NCI-H524 treated with DMSO at 0.1 percent for 48 hours (cell line): ENCODE measurements around the gene RAB3IL1.

Experiments
- DNase-seq: peaks from one replicate; lab custom pipeline; 2025; lab: John Stamatoyannopoulos, UW

Gene RAB3IL1

DNA sequence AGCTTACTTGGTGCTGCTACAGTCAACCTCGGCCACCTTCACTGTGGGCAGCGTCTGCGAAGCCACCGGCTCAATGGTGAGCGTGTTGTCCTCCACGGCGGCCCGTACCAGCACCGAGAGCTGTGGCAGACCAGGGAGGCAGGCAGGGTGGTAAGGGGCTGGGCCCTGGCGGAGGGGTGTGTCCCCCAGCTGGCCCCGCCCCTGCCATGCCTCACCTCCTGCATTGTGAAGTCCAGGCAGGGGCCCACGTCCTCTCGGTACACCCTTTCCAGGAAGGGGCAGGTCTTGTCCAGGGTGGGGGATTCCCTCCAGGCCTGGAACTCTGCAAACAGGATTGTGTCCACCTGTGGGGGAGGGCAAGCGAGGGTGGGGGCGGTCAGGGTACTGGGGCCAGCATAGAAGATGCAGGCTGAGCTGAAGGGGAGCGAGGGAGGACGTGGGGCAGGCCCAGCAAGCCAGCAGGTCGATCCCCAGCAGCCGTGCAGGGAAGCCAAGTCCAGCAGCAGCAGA lies 12.8 kb downstream of the RAB3IL1 start:
- no peak for DNase-seq

DNA sequence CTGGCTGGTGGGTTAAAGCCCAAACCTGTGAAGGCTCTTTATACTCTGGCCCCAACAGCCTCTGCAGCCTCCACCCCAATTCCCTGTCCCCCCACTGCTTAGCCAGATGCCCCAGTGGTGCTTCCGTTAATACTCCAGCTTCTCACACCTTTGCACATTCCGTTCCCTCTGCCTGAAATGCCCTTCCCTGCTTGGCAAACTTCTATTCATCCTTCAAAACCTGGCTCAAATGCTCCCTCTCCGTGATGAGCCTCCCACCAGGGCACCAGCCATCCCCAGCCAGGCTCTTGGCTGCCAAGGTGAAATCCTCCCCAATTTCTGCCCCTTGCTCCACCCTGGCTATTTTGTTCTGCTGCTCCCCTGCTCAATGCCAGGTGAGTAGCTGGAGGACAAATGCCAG lies 13.5 kb downstream of the RAB3IL1 start:
- no peak for DNase-seq

DNA sequence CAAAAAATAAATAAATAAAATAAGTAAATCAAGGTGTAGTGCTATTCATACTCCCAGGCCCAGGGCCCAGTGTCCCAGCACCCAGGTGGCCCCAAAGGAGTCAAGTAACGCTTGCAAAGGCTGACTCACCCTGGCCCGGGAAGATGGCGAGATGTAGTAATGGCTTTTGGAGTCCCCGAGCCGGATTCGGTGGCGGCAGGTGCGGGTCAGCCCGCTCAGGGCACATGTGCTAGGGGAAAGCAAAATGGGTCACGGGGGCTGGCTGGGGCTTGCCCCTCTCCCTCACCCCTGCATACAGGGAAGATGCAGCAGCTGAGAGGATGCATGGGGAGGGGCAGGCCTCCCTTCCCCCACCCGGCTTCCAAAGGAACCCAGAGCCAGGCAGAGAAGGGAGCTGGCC lies 15.1 kb downstream of the RAB3IL1 start:
- DNase-seq, result no peak

DNA sequence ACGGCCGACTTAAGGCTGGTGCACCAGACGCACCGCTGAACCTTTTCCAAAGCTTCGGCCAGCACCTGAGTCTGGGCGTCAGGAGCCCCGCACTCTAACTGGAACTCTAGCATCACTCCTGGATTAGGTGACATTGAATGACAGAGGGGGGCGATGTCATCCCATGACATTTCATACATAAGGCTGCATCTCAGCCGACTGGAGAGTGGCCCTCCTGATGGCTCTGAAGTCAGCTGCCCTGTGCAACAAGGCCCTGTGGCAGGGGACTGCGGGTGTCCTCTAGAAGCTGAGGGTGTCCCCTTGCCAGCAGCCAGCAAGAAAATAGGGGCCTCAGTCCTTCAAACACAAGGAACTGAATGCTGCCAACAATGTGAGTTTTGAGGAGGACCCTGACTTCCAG lies 16.0 kb downstream of the RAB3IL1 start:
- DNase-seq, result no peak

DNA sequence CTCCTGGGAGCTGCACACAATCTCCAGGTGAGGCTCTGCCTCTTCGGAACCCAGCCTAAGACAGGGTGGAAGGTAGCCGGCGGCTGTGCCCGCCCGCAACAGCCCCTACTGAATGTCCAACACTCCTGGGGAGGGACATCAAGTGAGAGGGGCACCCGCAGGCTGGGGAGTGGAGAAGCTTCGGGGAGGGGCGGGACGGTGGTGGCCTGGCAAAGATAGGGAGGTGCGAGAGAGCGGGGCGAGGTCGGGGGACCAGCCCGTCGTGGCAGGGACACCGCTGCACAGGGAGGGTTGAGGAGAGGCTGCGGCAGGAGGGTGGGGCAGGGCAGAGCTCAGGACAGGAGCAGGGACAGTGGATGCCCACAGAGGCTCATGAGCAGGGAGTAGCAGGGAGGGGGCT lies 17.1 kb downstream of the RAB3IL1 start:
- no peak for DNase-seq

DNA sequence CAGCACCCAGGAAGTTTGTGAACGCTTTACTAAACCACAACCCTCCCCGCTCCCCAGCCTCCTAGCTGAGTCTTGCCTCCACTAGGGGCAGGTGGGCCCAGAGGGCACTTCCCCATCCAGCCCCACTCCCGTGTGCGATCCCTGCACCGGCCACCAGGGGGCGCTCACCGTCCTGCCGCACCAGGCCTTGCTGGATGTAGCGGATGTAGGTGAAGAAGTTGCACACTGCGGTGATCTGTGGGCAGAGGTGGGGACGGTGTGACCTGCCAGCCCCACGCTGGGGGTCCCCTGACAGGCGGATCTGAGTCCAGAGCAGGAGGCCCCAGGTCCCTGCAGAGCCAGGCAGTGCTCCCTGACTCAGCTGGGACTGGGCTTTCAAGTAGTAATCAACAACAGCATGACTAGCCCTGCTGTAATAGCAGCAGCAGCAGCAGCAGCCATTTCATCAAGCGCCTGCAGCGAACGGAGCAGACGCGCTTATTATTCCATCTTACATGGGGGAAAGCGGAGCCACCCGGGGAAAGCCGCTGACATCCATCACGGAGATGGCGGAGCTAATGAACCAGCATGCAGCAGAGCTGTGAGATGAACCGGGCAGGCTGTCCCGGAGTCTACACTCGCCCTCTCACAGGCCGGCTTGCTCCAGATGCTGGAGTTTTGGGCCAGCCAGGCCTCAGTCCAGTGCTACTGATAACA lies 18.1 kb downstream of the RAB3IL1 start:
- no peak for DNase-seq

DNA sequence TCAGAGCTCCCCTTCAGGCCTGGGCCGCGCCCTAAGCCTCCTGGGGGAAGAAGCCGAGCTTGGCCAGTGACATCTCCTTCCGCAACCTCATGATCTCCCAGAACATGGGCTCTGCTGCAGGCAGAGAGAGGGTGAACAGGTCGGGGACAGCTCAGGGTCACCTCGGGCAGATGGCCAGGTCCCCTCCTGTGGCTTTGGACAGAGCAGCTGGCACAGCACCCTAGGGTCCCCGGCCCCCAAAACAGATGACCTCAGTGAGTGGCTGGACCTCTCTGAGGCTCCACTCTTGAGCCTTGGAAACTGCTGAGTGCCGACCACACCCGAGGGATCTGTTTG lies 19.2 kb downstream of the RAB3IL1 start:
- no peak for DNase-seq

DNA sequence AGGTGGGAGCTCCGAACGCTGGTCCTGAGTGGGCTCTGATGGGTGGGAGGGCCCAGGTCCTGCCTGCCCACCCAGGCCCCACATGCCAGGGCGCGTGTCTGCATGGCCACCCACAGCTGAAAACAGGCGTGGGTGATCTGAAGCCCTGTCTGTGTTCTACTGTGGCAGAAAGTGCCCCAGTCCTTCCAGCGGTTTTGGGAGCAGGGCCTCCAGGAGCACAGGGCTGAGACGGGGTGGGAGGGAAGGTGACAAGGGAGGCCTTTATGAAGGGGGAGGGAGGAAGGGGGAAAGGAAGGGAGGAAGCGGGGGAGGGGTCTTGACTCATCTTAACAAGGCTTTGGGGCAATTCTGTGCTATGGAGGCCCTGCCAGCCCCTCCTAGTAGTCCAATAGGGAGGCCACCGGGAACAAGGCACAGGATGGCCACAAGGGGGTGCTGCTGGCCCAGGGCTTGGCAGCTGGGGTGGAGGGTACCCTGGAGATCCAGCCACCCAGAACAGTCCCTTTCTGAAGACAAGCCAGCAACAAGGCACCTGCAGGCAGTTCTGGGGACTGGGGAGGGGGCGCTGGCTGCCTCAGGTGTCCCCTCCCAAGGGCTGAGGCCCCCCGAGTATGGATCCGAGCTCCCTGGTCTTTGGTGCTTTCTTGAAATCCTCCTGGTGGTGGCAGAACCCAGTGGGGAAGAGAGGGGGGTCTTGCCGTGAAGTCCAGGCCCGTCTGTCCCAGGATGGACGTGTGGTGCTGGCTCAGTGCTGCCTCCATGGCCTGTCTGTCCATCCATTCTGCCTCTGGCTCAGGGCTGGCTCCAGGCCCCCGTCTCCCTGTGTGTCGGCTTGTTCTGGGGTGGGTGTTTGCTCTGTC lies 19.7 kb downstream of the RAB3IL1 start:
- DNase-seq, result no peak

DNA sequence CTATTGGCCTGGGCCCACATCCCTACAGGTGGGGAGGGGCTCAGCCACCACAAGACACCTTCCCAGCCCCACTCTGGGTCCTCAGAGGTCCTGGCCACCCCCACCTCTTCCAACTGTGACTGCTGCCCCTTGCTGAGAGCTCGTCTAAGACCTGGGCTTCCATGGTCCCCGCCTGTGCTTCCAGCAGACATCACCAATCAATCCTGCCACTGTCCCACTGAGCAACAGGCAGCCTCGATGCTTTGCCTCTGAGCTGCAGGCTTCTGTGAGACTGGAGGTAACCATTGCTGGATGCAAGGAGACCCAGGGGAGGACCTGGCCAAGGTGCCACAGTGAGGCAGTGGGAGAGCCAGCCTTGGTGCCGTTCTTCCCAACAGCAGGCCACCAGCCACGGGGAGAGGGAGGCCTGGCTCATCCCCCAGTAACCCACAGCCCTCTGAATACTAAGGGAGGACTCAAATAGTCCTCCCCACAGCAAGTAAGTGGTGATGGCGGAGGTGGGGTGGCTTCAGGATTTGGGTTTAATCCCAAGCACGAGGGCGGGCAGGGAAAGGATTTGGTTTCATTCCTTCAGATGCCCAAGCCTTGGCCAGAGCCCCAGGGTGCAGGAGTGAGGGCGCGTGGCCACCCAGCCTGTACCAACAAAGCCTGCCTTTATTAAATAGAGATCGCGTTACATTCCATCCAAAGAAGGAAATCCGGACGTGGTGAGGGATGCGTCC lies 20.5 kb downstream of the RAB3IL1 start:
- no peak for DNase-seq

DNA sequence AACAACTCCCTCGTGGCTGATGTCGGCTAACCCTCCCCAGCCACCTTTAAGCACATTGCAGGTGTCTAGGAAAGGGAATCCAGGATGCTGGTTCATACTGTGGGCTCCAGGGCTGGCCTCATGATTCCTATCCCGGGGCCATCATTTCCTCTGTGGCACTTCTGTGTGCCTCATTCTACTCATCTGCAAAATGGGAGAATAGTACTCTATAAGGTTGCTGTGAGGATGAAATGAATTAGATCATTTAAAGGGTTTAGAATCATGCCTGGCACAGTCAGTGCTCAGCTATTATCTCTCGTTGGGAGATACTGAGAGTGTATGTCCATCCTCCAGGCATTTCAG lies 21.7 kb downstream of the RAB3IL1 start:
- DNase-seq, result no peak

DNA sequence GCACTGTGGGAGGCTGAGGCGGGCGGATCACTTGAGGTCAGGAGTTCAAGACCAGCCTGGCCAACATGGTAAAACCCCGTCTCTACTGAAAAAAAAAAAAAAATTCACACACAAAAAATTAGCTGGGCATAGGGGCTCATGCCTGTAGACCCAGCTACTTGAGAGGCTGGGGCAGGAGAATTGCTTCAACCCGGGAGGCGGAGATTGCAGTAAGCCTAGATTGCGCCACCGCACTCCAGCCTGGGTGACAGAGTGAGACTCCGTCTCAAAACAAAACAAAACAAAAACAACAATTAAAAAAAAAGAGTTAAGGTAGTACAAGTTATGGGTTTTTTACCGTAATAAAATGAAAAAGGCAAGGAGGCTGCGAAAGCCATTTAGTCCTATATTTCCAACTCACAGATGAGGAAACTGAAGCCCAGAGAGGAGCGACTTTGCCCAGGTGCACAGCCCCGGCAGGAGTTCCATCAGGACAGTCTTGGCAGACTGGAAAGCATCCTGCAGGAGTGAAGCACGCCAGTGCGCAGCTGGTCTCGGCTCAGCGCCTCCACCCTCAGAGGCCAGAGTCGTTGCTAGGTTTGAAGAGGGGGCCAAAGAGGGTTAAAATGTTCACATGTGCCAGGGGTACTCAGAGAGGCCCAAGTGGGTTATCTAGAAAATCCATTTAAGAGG lies 22.2 kb downstream of the RAB3IL1 start:
- peak; percentile 39 for DNase-seq

DNA sequence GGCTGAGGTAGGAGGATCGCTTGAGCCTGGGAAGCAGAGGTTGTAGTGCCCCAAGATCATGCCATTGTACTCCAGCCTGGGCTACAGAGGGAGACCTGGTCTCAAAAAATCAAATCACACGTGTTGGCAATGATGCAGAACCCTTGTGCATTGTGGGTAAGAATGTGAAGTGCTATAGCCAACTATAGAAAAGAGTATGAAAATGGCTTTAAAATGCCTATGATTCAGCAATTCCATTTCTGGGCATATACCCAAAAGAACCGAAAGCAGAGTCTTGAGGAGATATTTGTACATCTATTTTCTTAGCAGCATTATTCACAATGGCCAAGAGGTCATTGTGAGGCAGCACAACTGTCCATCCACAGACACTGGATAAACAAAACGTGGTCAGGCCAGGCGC lies 23.4 kb downstream of the RAB3IL1 start:
- no peak for DNase-seq

DNA sequence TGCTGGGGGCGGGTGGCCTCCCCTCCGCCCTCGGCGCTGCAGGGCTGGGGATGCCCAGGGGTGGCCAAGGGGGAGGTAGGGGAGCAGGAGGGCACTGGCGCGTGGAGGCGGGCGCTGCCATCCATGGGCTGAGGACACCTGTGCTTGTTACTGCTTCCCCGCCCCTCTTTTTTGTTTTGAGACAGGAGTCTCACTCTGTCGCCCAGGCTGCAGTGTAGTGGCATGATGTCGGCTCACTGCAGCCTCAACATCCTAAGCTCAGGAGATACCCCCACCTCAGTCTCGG lies 25.3 kb downstream of the RAB3IL1 start:
- no peak for DNase-seq

DNA sequence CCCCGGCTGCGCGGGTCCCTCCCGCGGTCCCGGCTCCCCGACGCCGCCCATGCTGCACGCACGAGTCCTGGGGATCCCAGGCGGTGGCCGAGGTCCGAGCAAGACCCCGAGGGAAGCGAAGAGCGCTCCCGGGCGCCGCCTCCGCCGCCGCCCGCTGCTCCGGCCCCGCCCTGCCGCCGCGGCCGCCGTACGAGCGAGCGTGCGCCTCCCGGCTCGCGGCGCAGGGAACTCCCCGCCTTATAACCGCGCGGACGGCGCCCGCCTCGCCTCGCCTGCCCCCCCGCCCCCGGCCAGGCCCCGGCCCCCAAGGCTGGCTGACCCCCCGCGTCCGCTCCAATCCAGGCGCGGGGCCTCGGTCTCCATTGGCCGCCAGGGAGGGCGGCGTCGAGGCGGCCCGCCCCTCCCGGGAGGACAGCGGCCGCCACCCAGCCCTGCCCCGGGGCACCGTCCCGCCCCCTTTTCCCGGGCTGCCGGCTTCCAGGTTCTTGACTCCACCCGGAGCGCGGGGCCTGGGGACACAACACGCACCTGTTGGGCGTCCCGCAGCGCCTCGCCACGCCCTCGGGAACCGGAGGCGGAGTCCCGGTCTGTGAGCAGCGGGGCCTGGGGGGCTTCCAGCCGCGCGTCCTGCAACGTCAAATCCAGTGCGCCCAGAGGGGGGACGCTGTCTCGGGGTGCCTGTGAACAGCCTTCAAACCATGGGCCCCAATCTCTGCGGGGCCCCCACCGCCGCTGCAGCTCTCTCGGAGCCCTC lies 25.9 kb downstream of the RAB3IL1 start, which contains the start of gene FADS3:
Gene FADS3 (minus strand): TSS at position 215 of the 754 bp plus-strand sequence. CDS start 164 bp downstream, at position 51.
- DNase-seq, result no peak

DNA sequence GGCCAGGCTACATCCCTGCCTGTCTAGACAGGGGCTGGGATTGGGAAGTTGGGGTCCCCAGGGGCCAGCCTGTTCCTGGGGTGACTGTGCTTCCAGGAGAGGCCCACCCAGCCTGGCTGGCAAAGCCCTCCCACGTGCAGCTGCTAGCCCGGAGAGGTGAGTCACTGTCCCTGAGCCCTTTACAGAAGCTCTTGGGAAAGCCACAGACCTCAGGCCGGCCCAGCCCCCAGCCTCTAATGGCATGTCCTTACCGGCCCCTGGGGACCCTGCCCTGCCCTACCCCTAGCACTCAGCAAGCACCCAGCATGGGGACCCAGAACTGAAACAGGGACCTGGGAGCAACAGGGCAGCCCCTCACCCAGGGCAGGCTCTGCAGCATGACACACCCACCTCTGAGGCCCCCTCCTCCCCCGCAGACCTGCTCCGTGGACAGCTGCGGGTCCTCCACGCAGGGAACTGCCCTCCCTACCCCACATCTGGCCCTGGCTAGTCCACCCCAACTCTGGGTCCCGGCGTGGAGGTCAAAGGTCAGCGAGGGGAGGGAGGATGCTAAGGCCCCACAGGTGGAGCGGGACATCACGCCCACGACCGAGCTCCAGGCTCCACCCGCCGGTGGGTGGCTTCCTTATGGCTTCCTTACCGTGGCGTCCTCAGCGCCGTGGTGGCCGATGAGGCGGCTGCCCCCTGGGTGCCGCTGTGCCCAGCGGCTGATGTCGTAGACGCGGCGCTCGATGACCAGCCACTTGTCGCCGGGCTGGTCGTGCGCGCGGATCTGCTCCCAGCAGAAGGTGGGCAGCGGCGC lies 26.6 kb downstream of the RAB3IL1 start:
- no peak for DNase-seq

DNA sequence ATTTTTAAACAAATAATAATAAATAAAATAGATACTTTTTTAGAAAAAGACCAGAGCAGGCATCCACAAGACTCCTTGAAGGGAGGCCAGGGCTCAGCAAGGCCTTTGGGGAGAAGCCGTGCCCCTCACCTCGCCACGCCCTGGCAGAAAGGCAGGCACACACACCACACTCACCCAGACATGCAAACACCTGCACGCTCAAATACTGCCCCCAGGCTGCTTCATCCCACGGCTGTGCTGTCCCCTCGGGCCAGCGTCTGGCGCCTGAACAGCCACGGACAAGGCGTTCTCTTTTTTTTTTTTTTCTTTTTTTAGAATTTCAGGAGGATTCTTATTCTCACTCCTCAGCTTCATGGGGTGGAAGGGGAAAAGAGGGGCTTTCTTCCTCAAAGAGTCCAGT lies 27.5 kb downstream of the RAB3IL1 start:
- no peak for DNase-seq

DNA sequence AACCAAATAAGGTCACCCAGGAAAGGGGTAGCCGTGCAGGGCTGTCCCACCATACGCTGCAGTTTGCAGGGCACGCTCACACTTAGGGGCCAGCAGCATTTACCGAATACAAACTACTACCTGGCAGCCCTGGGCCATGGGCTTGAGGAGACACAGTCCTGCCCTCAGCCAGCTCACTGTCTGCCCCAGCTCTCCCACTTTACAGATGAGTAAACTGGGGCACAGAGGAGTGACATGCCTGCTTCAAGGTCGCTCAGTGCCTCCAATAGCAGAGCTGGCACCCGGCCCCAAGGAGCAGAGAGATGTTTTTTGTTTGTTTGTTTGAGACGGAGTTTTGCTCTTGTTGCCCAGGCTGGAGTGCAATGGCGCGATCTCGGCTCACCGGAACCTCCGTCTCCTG lies 28.8 kb downstream of the RAB3IL1 start:
- no peak for DNase-seq

DNA sequence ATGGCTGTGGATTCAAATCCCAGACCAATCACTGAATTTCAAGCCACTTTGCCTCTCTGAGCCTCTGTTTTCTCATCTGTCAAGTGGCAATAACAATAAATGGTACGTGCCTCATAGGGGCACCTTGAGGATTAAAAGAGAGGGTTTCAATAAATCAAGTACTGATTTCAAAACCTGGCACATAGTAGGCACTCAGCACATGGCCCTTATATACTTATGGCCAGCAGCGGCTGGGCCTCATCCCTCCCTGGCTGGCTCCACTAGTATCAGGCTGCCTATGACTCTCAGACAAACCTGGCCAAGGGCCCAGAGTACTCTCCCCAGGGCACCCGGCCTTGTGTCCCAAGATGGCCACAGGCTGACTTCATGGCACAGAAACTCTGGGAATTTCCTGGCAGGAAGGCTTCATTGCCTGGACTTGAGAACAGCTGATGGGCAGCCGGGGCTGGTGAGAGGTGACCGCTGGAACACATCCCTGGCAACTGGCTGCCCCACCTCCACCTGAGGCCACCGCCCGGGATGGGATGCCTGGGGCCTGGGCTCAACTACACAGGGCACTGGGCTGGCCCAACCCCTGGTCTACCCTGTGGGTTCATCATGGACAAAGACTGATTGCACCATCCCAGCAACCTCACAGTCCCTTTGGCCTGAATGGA lies 29.4 kb downstream of the RAB3IL1 start:
- no peak for DNase-seq

DNA sequence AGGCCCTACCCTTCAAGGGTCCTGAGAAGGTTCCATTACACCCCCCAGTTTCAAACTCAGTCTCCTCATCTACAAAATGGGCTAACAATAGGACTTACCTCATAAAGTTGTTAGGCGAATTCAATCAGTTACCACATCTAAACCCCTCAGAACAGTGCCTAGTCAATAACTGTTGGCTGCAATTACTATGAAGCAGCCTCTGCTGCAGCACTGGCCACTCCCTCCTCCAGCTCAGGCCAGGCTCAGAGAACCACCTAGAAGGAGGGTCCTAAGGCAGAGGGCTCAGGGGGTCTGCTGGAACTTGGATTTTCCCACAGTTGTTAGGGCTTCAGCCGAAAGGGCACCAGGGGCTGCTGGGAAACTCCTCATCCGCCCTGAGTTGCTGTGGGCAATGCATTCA lies 30.7 kb downstream of the RAB3IL1 start:
- DNase-seq, result no peak
